HepG2 (cell line): Measurements from ENCODE around the gene TMEM258. TPM values are rescaled to one million over a fixed set of nuclear protein-coding genes. Genes with fewer than 3 reads are reported as not detected.

Source experiments
- ELF1 ChIP-seq: sonication (generic); formaldehyde crosslinking; IDR thresholded peaks from 2 replicates; pipeline ENCODE4 v1.4.0; 2020; ENCODE audit warnings: missing genetic modification reagents
- RAD21 ChIP-seq: fragments of 450-650 bp; formaldehyde crosslinking; IDR thresholded peaks from 2 replicates; pipeline ENCODE4 v1.5.0; 2020; ENCODE audit warnings: mild to moderate bottlenecking
- SMC3 ChIP-seq: IDR thresholded peaks from 2 replicates; pipeline ENCODE4 v1.6.1; 2011; ENCODE audit warnings: low read length, improper control_type of control experiment
- XRCC5 ChIP-seq: fragments of 200-400 bp; formaldehyde crosslinking; optimal IDR thresholded peaks from 2 replicates; pipeline ENCODE3; 2017; ENCODE audit warnings: mild to moderate bottlenecking, low read length
- ZBTB34 ChIP-seq: sonication (generic); formaldehyde crosslinking; IDR thresholded peaks from 2 replicates; pipeline ENCODE4 v1.8.0; 2022; ENCODE audit warnings: mild to moderate bottlenecking, missing genetic modification reagents
- ZFP41 ChIP-seq: sonication (generic); formaldehyde crosslinking; IDR thresholded peaks from 2 replicates; pipeline ENCODE4 v1.4.0; 2020; ENCODE audit warnings: mild to moderate bottlenecking, missing genetic modification reagents, borderline replicate concordance
- ZNF337 ChIP-seq: sonication (generic); formaldehyde crosslinking; IDR thresholded peaks from 2 replicates; pipeline ENCODE4 v1.5.1; 2020; ENCODE audit warnings: missing genetic modification reagents, low read depth, mild to moderate bottlenecking, borderline replicate concordance
- ZNF605 ChIP-seq: sonication (generic); formaldehyde crosslinking; IDR thresholded peaks from 2 replicates; pipeline ENCODE4 v1.8.0; 2022; ENCODE audit warnings: mild to moderate bottlenecking, missing genetic modification reagents
- ZNF609 ChIP-seq: sonication (generic); formaldehyde crosslinking; IDR thresholded peaks from 2 replicates; pipeline ENCODE4 v1.4.0; 2020; ENCODE audit warnings: mild to moderate bottlenecking, missing genetic modification reagents, borderline replicate concordance
- ZNF687 ChIP-seq: sonication (generic); formaldehyde crosslinking; IDR thresholded peaks from 2 replicates; pipeline ENCODE4 v1.5.1; 2020; ENCODE audit warnings: mild to moderate bottlenecking, missing genetic modification reagents, moderate library complexity
- ZNF720 ChIP-seq: sonication (generic); formaldehyde crosslinking; IDR thresholded peaks from 2 replicates; pipeline ENCODE4 v1.4.0; 2020; ENCODE audit warnings: missing genetic modification reagents
- ZNF768 ChIP-seq: sonication (generic); formaldehyde crosslinking; IDR thresholded peaks from 2 replicates; pipeline ENCODE4 v1.4.0; 2020; ENCODE audit warnings: missing genetic modification reagents
- polyA plus RNA-seq, 8 experiments: library from polyadenylated mRNA; depleted of rRNA in 3 of 8; stranded (reverse) in 7 of 8; unstranded in 1 of 8; fragments of >200 nt; fragmentation: Illumina TruSeq in 4 of 8; extraction: Trizol in 4 of 8; gene quantifications; 2 replicates each; pipeline versions ENCODE4 v1.2.1 to v1.2.3, GENCODE V29; 2011 to 2016; ENCODE audit warnings: low read depth in 4 of 8, missing spikeins in 1 of 8, mixed read lengths in 1 of 8; ENCODE audit not compliant: insufficient read depth in 1 of 8
- total RNA-seq, 5 experiments: library from RNA; depleted of rRNA; stranded (reverse); fragments of >200 nt; fragmentation: Illumina TruSeq; extraction: Trizol; gene quantifications; 2 replicates each; pipeline ENCODE4 v1.2.3, GENCODE V29; 2016; ENCODE audit warnings: low read depth in 1 of 5
- TF ChIP-seq, protein P1 (sequence below): sonication (generic); formaldehyde crosslinking; conservative IDR thresholded peaks from 2 replicates; pipeline ENCODE4 v1.4.0; 2020; ENCODE audit warnings: mild to moderate bottlenecking, missing genetic modification reagents, moderate library complexity

The TMEM258 gene
- total and polyA plus RNA-seq, 2 of the 13 experiments (the other 11 are each of a cell fraction or from before 2014, with no cell fraction given) = 175 to 424 TPM

DNA sequence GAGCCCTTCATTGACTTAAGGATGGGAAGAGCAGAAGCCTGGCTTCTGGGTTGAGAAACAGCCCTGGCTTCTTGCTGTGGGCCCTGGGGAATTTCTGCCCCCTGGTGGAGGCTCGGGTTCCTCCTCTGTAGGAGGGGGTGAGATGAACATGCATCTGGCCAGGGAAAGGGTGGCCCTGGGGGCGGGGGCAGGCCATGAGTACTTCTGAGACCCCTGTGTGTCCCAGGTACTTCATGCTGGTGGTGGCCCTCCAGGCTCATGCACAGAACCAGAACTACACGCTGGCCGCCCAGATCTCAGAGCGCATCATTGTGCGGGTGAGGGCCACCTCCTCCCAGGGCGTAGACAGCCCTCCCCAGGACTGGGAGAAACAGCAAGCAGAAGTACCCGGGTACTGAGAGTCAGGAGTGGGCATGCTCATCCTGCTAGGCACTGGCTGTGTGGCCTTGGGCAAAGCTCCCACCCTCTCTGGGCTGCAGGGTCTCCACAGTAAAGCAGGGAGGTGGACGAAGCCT lies 15.8 kb downstream of the TMEM258 start (continued):
- TF ChIP-seq ZNF609 (no peak), ZNF605 (0 out of 2 replicates have a peak, but pooled peaks have one; percentile 2), ZBTB34 (no peak), ZNF337 (CRISPR knock-in tag) (no peak), ZNF720 (CRISPR knock-in tag) (no peak), ELF1 (CRISPR knock-in tag) (no peak), ZNF687 (CRISPR knock-in tag) (peak; percentile 30; the same call in 1 of the 2 replicates), RAD21 (CRISPR knock-in tag) (peak; percentile 89), ZFP41 (no peak), XRCC5 (peak; percentile 72), ZNF768 (CRISPR knock-in tag) (peak; percentile 97), SMC3 (peak; percentile 91)
- TF ChIP-seq, protein P1, sequence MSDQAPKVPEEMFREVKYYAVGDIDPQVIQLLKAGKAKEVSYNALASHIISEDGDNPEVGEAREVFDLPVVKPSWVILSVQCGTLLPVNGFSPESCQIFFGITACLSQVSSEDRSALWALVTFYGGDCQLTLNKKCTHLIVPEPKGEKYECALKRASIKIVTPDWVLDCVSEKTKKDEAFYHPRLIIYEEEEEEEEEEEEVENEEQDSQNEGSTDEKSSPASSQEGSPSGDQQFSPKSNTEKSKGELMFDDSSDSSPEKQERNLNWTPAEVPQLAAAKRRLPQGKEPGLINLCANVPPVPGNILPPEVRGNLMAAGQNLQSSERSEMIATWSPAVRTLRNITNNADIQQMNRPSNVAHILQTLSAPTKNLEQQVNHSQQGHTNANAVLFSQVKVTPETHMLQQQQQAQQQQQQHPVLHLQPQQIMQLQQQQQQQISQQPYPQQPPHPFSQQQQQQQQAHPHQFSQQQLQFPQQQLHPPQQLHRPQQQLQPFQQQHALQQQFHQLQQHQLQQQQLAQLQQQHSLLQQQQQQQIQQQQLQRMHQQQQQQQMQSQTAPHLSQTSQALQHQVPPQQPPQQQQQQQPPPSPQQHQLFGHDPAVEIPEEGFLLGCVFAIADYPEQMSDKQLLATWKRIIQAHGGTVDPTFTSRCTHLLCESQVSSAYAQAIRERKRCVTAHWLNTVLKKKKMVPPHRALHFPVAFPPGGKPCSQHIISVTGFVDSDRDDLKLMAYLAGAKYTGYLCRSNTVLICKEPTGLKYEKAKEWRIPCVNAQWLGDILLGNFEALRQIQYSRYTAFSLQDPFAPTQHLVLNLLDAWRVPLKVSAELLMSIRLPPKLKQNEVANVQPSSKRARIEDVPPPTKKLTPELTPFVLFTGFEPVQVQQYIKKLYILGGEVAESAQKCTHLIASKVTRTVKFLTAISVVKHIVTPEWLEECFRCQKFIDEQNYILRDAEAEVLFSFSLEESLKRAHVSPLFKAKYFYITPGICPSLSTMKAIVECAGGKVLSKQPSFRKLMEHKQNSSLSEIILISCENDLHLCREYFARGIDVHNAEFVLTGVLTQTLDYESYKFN (CRISPR knock-in tag) = no peak
